Measurements from ENCODE around the gene ZCCHC18.
"Not testable (repeated sequence)": the region's sequence is repeated elsewhere in the genome, so short reads cannot be mapped to it uniquely, and the experiment has no call there.

Gene ZCCHC18

DNA sequence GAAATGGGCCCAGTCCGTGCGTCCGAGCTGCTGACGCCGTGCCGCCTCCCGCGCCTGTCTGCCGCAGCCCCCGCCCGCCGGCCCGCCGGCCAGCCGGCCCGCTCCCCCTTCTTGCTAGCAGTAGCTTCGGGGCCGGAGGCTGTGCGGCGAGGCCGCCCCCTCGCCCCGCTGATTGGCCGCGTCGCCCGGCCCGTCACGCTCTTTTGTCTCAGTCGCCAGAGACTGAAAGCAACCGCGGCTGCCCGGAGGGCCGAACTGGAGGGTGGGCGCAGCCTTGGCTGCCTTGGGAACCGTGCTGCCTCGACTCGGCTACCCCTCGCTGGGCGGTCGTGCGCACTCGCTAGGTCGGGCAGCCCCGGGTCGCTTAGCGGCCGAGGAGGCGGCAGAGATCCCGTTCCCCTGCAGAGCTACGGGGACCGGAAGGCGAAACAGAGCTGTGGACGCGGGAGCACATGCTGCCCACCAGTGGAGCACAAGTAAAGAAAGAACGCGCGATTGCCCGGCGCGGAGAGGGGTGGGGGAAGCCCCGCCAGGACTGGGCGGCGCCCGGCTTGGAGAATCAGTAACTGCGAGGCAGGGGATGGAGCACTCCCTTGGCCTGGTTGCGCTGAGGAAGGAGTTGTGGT lies at the start of gene ZCCHC18:
Gene ZCCHC18 (plus strand): TSS at position 198 of the 626 bp plus-strand sequence. CDS start 1,589 bp downstream, outside the sequence.
- DNase-seq: no peak

DNA sequence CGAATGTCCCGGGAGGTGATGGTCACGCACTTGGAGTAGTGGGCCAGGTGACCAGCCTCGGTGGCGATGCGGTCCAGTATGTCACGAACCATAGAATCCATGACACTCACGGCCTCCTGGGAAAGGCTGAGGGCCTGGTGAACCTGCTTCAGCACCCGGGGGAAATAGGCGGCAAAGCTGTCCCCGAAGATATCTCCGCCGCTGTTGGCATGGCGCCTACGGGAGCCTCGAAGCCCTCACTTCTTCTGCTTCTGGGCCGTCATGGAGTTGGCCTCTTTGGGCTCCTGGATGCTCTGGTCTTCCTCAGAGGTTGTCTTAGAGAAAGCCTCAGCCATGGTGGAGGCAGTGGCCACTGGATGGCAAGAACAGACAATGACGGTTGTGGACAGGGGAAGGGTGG lies 49.7 kb upstream of the ZCCHC18 start:
- not testable (repeated sequence) for DNase-seq

DNA sequence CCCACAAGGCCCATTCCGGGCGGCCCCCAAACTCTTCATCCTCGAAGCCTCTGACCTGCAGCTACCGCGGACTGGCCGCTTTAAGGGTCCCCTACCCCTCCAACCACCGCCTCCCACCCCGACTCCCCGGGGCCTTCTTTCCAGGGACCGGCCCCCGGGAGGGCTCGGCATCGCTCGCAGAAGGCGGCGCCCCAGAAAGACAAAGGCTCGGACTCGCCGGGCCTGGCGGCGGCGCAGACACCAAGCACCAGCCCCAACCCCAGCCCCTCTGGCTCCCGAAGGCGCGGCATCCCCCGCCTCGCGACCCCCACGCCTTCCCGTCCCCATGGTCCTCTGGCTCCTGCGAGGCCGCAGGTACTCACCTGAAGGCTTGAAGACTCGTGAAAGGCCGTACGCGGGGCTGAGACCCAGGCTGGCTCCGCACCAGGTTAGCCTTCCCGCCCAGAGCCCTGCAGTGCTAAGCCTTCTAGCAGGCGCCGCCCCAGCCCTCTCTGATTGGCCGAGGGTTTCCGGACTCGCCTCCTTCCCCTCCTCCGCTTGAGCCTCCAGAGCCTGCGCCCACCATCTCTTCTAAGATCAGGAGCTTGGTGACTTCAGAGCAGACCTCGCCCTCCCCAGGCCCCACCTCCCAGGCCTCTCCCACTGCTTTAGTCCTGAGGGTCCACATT lies 36.4 kb upstream of the ZCCHC18 start, which contains the start of gene TMSB15C:
Gene TMSB15C (minus strand): TSS at position 459 of the 668 bp plus-strand sequence.
- not testable (repeated sequence) for DNase-seq

DNA sequence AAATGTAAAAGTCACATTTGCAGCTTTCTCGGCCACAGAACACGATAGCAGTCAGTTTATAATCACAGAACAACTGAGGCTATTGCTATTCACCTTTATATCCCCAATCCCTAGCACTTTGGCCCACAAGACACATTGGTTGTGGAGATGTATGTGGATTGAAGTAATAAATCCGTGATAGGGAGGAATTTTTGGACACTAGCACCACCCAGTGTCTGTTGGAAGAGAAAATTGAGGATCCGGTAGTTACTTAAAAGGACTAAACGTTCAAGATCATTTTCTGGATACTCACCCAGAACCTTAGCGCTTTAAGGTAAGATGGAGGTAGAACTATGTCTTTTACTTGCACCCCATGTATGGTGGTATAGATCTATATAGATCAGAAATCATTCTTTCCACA lies 34.5 kb upstream of the ZCCHC18 start:
- not testable (repeated sequence) for DNase-seq

DNA sequence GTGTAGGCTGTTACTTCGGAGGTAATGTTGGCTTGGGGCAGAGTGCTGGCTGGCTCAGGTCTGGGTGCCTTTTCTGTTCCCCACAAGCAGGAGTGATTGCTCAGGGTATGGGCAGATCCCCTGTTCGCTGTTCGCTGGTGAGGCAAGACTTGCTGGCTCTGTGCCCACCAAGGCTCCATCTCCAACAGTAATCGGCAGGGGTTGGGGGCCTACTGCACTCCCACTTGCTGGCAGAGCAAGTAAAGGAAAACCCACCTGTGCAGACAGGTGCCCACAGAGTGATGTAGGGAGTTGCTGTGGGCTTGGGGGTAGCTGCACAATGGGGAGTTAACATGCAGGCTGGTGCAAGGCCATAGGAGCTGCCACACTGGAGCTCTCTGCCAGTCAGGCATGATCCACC lies 28.3 kb upstream of the ZCCHC18 start:
- DNase-seq: no peak

DNA sequence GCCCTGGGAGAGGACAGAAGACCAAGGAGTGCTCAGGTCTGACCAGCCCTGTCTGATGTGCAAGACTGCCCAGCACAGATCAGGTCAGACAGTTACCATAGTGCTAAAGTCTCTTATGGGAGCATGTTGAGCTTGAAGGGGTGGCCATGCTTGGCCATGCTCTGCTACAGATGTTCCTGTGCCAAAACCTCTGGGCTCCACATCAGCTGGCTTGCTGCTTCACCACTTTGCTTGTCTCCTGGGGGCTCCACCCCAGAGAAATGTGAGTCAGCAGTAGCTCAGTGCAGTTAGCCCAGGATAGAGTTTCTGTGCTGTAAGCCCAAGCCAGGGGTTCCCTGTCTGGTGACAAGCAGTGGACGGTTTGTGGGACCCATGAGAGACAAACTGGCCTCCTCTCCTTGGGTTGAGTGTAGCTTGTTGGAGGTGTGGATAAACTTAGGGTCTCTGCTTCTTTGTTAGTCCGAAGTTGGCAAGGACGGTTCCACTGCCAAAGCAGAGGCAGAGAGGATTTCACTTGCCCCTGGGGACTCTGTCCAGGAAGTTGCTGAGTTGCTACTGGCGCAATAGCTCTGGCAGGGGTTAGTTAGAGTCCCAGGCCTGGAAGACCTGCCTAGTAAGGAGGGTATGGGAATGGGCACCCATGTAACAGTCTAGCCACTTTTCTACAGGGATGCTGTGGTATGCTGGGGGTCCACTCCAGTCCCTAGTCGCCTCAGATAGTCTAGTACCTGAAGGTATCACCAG lies 27.6 kb upstream of the ZCCHC18 start:
- DNase-seq: no peak

DNA sequence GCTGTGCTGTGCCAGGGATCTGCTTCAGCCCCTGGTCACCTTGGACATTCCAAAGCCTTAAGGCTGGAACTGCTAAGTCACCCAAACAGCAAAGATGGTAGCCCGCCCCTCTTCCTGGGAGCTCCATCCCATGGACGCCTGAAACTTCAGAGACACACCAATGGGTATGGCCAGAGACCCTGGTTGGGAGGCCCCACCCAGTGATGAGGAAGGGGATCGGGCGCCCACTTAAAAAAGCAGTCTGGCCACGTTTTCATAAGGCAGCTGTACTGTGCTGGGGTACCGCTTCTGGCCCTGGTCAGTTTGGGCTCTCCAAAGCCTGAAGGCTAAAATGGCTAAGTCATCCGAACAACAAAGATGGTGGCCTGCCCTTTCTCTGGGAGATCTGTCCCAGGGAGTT lies 26.8 kb upstream of the ZCCHC18 start:
- no peak for DNase-seq

DNA sequence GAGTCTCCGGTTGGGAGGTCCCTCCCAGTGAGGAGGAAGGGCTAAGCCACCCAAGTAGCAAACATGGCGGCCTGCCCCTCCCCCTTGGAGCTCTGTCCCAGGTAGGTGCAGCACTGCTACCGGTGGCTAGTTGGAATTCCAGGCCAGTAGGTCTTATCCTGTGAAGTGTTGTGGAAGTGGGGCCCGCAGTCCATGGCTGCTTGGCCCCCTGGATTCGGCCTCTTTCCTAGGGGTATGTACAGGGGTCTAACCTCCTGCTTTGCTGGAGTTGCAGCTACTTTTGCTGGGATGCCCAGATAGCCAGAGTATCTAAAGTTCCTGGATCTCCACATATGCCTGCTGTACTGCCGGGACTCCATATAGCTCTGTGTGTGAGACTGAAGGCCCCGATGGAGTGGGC lies 26.4 kb upstream of the ZCCHC18 start:
- DNase-seq: no peak

DNA sequence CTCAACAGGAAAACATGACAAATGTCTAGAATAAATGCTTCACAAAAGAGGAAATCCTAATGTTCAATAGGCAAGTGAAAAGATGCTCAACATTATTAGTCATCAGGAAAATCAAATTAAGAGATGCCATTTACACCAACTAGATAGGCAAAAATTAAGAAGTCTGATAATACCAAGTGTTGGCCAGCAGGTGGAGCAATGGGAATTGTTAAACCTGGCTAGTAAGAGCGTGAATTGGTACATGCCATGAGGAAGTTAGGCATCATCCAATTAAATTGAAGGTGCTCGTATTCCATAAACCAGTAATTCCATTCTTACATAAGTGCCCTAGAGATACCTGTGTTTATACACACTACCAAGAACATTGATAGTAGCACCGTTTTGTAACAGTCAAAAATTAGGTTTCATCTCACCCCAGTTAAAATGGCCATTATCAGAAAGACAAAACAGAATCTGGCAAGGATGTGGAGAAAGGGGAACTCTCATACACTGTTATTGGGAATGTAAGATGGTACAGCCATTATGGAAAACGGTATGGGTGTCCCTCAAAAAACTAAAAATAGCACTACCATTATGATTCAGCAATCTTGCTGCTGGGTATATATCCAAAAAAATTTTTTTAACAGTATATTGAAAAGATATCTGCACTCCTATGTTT lies 14.0 kb upstream of the ZCCHC18 start:
- no peak for DNase-seq

DNA sequence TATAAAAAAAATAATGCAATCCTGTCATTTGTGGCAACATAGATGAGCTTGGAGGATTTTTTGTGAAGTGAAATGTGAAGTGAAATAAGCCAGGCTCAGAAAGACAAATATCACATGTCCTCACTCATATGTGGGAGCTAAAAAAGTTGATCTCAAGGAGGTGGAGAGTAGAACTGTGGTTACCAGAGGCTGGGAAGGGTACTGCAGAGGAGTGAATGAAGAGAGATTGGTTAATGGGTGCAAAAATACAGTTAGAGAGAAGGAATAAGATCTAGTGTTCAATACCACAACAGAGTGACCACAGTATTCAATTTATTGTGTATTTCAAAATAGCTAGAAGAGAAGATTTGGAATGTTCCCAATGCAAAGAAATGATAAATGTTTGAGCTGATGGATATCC lies 13.4 kb upstream of the ZCCHC18 start:
- no peak for DNase-seq

DNA sequence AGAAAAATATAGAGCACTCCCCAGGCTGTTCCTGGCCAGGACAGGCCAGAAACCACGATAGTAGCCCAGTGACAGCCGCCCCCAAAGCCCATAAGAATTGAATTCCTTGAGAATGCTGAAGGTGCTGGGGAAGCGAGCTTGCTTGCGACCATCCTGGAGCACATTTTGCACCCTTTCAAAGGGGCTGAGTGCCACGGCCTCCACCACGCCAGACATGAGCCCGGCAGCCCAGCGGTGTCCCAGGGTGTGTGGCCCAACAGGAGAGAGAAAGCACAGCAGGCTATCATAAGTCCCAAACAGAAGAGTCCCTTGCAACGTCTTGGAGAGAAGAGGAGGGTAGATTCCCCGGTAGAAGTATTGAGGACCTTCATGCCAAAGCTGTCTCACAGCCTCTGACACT lies 7.6 kb upstream of the ZCCHC18 start:
- no peak for DNase-seq

DNA sequence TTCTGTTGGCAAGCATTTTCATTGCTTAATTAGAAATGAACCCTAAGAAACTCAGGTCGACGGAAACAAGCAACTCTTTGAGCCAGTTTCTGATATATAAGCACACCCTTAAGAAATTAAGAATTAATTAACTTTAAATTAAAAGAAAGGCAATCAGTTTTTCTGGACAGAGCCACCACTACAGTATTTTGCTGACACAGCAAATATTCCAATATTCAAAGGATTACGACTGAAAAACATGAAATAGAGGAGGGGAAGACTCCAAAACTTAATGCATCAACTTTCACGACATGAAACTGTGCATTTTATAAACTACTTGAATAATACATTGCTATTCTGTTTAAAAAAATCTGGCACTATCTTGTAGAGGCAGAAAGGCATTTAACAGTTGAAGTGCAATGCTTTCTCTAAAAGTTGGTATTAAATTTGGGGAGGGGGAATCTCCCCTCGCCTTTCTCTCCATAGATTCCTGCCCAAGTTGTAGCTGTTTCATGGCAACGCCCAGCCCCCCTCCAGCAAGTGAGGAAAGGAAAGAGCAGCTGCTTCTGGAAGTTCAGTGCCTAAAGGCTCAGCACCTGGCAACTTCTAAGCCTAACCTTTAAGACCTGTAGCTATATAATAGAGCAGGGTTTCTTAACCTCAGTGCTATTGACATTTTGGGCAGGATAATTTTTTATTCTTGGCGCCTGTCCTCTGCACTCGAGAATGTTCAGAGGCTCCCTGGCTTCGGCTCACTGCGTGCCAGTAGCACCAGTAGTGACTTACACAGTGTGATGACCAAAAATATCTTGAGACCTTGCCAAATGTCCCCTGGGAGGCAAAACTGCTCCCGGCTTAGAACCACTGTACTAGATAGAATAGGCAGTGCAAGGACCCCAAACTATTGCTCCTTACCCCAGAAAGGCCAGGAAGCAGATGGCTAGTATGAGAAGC lies 6.7 kb upstream of the ZCCHC18 start:
- no peak for DNase-seq

DNA sequence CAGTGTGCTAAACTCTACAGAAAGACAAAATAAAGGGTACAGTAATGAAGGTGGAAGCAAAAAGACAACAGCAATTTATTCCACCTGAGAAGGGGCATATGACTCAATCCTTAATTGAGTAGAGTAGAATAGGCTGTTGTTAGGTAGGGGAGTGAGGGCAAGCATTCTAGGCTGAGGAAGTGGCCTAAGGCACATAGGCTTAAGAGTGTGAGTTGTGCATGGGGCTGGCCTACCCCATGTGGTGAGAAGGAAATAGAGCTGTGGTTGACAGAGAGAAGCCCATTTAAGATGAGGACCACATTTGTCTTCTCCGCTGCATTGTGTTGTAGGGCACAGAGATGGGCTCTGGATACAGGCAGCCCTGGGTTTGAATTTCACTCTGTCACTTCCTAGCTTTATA lies 3.4 kb upstream of the ZCCHC18 start:
- DNase-seq: no peak

DNA sequence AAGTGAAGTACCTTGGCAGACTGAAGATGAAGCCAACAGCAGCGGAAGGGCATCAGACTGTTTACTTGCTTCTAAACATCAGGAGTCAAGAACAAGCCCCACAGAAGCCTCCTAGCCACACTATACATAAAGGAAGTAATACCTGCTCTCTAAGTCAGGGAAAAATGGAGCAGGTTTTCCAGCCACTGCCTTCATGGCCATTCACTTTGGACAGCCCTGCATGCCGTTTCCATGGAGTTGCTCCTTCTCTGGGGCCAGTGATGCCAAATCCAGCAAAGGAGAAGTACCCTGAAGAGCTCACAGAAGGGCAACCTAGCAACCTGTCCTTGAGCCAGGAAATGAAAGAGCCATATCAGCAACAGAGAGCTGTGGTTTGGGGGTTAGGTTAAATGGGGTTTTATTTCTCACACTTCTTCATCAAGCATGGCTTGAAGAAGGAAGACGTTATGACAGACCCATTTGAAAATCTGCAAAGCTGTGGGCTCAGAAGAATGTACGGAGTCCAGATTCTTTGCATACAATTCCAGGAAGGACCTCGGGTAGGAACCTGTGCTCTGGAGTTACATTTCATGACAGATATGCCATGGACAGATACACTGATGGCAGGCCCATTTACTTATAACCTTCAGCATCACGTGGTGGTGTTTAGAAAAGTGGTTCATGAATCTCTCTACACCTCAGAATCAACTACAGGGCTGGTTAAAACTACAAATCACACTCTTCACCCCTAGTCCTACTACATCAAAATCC lies 1.7 kb upstream of the ZCCHC18 start:
- not testable (repeated sequence) for DNase-seq

DNA sequence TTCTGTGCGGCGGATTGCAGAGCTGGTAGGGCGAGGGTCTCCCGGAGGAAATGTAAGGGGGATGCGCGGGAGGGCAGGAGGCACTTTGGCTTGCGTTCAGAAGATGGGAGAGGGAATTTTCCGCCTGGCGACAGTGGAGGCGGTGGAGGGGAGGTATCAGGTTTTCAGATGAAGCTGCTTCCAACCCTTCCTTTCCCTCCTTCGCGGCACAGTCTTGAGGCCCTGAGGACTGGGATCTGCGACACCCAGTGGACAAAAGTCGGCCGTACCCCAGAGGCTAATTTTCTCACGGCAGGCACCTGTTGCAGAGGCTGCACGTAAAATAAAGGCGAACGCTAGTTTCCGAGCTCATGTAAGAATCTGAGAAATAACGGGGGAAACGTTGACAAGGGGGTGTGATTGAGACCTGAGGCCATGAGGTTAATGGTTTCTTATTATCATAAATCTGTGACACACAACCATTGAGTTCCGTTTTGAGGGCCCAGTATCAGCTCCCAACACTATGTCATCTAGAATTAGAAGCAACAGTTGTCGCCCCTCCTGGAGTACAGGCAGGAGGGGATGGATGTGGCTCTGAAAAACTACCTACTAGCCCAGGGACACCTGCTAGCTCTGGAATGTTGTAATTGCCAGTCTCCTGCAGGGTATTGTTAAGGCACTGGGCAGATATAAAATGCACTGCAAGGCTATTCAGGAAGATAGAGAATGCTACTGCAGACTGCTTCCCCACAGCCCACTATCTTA lies 1.1 kb downstream of the ZCCHC18 start:
- no peak for DNase-seq

DNA sequence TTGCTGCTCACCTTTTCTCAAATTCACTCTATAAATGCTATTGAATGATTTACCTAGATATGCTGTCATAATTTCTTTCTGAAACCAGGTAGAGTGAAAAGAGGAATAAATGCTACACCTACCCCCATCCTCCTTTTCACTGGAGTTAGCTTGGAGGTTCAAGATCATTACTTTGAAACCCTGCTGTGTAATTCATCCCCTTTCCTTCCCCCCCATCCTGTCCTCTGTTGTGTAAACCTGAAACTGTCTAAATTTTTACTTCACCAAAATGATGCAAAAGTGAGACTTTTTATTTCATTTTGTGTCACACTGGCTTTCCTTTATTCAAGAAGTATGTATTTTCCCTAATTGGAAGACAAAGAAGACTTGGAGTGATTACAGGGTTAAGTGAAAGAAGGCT lies 5.4 kb downstream of the ZCCHC18 start:
- no peak for DNase-seq

DNA sequence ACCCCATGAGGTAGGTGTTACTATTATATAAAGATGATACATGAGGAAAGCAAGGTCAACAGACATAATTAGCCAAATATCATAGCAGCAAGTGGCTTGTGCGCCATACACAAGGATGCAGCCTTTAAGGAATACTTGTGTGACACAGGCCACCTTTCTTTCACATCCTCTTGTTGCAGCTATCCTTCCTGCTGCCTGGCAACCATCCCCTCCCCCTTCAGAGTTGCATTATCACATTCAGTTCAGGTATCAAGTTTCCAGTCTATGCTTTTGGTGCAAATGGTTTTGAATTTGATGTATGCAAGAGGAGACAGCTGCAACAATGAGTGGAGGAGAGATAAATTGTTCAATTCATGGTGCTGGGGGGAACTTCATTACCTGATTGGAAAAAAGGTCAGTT lies 6.4 kb downstream of the ZCCHC18 start:
- no peak for DNase-seq

DNA sequence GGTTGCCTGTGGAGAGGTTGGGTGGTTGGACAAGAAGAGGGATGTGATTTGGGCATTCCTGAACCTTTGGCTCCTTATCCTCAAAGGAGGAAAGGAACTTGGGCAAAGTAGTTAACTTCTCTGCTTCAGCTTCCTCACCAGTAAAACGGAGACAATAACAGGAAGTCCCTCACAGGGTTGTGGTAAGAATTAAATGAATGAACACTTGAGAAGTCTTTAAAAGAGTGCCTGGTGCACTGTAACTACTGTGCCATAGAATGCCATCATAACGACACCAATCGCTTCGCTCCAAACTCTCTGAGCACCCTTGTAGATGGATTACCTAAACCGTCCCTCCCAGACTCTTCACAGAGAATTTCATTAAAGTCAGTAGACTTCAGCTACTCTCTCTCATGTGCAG lies 10.5 kb downstream of the ZCCHC18 start:
- DNase-seq: no peak

DNA sequence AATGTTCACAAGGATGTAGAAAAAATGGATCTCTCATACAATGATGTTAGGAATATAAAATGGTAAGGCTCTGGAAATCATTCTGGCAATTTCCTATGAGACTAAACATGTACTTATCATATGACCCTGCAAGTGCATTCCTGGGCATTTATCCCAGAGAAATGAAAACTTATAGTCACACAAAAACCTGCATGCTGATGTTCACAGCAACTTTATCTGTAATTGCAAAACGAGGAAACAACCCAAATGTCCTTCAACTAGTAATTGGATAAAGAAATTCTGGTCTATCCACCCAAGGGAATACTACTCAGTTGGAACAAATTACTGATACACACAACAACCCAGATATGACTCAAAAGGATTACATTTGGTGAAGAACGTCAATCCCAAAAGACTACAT lies 14.5 kb downstream of the ZCCHC18 start:
- DNase-seq: no peak

DNA sequence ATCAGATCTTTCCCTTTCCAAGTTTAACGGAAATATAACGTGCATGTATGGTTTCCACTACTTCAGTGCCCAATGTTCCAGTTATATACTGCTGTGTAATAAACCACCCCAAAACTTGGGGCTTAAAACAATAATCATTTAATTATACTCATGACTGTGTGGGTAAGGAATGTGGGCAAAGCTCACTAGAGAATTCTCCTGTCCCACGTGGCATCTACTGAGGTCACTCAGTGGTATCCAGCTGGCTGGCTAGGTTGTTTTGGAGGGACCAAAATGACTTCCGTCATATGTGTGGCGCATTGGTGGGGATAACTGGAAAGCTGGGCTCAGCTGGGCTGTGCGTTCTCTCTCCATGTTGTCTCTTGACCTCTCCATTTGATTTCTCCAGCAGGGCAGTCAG lies 18.5 kb downstream of the ZCCHC18 start:
- DNase-seq: no peak

Measured in SIG-M5 (cell line).